ENCODE results near the gene WASHC2A. TPM values are rescaled to one million over a fixed set of nuclear protein-coding genes. Genes with fewer than 3 reads are reported as not detected.

Gene WASHC2A, protein sequence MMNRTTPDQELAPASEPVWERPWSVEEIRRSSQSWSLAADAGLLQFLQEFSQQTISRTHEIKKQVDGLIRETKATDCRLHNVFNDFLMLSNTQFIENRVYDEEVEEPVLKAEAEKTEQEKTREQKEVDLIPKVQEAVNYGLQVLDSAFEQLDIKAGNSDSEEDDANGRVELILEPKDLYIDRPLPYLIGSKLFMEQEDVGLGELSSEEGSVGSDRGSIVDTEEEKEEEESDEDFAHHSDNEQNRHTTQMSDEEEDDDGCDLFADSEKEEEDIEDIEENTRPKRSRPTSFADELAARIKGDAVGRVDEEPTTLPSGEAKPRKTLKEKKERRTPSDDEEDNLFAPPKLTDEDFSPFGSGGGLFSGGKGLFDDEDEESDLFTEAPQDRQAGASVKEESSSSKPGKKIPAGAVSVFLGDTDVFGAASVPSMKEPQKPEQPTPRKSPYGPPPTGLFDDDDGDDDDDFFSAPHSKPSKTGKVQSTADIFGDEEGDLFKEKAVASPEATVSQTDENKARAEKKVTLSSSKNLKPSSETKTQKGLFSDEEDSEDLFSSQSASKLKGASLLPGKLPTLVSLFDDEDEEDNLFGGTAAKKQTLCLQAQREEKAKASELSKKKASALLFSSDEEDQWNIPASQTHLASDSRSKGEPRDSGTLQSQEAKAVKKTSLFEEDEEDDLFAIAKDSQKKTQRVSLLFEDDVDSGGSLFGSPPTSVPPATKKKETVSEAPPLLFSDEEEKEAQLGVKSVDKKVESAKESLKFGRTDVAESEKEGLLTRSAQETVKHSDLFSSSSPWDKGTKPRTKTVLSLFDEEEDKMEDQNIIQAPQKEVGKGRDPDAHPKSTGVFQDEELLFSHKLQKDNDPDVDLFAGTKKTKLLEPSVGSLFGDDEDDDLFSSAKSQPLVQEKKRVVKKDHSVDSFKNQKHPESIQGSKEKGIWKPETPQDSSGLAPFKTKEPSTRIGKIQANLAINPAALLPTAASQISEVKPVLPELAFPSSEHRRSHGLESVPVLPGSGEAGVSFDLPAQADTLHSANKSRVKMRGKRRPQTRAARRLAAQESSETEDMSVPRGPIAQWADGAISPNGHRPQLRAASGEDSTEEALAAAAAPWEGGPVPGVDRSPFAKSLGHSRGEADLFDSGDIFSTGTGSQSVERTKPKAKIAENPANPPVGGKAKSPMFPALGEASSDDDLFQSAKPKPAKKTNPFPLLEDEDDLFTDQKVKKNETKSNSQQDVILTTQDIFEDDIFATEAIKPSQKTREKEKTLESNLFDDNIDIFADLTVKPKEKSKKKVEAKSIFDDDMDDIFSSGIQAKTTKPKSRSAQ (N-terminal part only)
- 39.2 and 47.6 TPM in 2 replicates for total RNA-seq

GRCh38 chr10:50067546-50068351 is at the start of gene WASHC2A:
Gene WASHC2A, plus strand, starts transcription at chr10:50067954. Its CDS starts 52 bp downstream, at chr10:50068006.

Other genes starting within 250 kb of the WASHC2A start
- gene PARG, start 125.9 kb upstream of the WASHC2A start, total RNA-seq, result 42.5 and 45.4 TPM in 2 replicates
- gene TIMM23B, start 125.9 kb upstream of the WASHC2A start, total RNA-seq, result 22.9 and 24.0 TPM in 2 replicates
- gene AGAP6, start 79.5 kb upstream of the WASHC2A start, total RNA-seq, result 2.7 and 4.8 TPM in 2 replicates
- 0.59 and 2.3 TPM in 2 replicates for gene ASAH2, start 183.6 kb downstream of the WASHC2A start, total RNA-seq

All from smooth muscle cell of the umbilical artery (primary cell).